ENCODE results near the gene MACROD2. TPM values are rescaled to one million over a fixed set of nuclear protein-coding genes. Genes with fewer than 3 reads are reported as not detected.

The MACROD2 gene
- total RNA-seq, 1 donor from 2014 or later = 6.7 TPM

GRCh38 chr20:14341801-14342200, 346.5 kb downstream of the MACROD2 start:
- Mint-ChIP-seq H3K36me3 (no peaks in the 10 kb centered on the region), H3K27ac (peak overlapping the region; percentile 32), H3K4me3 (no peak overlapping the region), H3K4me1 (ENCODE audit: unreplicated experiment) (peaks cover 26% of the 10 kb centered on the region), H3K9me3 (no peaks in the 10 kb centered on the region), H3K27me3 (no peaks in the 10 kb centered on the region)
- TF ChIP-seq, protein P1, sequence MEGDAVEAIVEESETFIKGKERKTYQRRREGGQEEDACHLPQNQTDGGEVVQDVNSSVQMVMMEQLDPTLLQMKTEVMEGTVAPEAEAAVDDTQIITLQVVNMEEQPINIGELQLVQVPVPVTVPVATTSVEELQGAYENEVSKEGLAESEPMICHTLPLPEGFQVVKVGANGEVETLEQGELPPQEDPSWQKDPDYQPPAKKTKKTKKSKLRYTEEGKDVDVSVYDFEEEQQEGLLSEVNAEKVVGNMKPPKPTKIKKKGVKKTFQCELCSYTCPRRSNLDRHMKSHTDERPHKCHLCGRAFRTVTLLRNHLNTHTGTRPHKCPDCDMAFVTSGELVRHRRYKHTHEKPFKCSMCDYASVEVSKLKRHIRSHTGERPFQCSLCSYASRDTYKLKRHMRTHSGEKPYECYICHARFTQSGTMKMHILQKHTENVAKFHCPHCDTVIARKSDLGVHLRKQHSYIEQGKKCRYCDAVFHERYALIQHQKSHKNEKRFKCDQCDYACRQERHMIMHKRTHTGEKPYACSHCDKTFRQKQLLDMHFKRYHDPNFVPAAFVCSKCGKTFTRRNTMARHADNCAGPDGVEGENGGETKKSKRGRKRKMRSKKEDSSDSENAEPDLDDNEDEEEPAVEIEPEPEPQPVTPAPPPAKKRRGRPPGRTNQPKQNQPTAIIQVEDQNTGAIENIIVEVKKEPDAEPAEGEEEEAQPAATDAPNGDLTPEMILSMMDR (conservative IDR thresholded peaks at IDR 0.05) = no peak
- DNase-seq (ENCODE audit: extremely low spot score, unreplicated experiment) = no peak

DNA sequence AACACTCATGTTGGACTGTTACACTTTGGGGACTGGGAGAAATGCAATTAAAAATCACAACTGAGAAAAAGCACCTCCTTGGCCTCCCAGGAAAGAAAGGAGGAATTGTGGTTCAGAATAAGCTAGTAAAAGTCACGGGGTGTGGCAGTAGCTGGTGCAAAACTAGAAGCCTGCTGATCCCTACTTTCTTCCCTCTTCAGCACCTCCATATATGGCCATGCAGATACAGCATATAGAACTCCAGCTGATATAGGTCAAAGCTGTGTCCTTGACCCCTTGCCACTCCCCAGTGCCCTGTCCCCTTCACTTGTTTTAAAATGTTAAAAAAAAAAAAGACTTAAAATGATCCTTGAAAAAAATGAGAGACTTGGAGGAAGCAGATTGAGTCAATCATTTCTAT, 347.6 kb downstream of the MACROD2 start:
- no peaks in the 10 kb centered on the region for H3K9me3 Mint-ChIP-seq
- peak overlapping the region; percentile 2 for H3K27ac Mint-ChIP-seq
- H3K27me3 Mint-ChIP-seq = no peaks in the 10 kb centered on the region
- no peaks in the 10 kb centered on the region for H3K36me3 Mint-ChIP-seq
- H3K4me1 Mint-ChIP-seq (ENCODE audit: unreplicated experiment) = peaks cover 26% of the 10 kb centered on the region
- no peak overlapping the region for H3K4me3 Mint-ChIP-seq
- DNase-seq (ENCODE audit: extremely low spot score, unreplicated experiment) = no peak
- TF ChIP-seq, protein P1 (conservative IDR thresholded peaks at IDR 0.05) = no peak

GRCh38 chr20:14343491-14344065, 348.3 kb downstream of the MACROD2 start:
- Mint-ChIP-seq H3K36me3 (no peaks in the 10 kb centered on the region), H3K4me3 (peak overlapping the region; percentile 4), H3K27me3 (no peaks in the 10 kb centered on the region), H3K4me1 (ENCODE audit: unreplicated experiment) (peaks cover 26% of the 10 kb centered on the region), H3K9me3 (no peaks in the 10 kb centered on the region), H3K27ac (no peak overlapping the region)
- TF ChIP-seq, protein P1 (conservative IDR thresholded peaks at IDR 0.05) = no peak
- DNase-seq (ENCODE audit: extremely low spot score, unreplicated experiment) = no peak

- H3K4me1 Mint-ChIP-seq (ENCODE audit: unreplicated experiment) = peaks cover 26% of the 10 kb centered on the region
- H3K36me3 Mint-ChIP-seq = no peaks in the 10 kb centered on the region
- no peak overlapping the region for H3K4me3 Mint-ChIP-seq
- no peak for DNase-seq (ENCODE audit: extremely low spot score, unreplicated experiment)
- TF ChIP-seq, protein P1 (conservative IDR thresholded peaks at IDR 0.05) = no peak
- no peaks in the 10 kb centered on the region for H3K9me3 Mint-ChIP-seq
- no peaks in the 10 kb centered on the region for H3K27me3 Mint-ChIP-seq
- H3K27ac Mint-ChIP-seq = peak overlapping the region; percentile 13
Measured at GRCh38 chr20:14344746-14345145, 349.4 kb downstream of the MACROD2 start.

DNA sequence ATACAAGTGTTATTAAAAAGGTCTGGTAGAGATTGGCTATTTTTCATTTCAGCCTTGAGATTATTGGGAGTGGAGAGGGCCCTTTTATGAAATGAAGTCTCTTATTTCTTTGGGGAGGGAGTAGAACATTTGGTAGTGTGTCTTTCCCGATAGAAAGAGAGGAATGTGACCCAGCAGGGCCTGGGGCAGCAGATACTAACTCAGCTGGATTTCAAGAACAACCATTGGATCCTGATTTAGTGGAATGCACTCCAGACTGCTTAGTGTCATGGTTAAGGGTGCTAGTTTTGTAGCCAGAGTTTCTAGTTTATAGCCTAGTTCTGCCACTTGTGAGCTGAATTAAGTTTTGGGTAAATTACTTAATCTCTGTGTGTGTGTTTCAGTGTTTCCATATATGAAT, 360.5 kb downstream of the MACROD2 start:
- no peak for DNase-seq (ENCODE audit: extremely low spot score, unreplicated experiment)
- no peak overlapping the region for H3K4me3 Mint-ChIP-seq
- peak overlapping the region; percentile 21 for H3K27ac Mint-ChIP-seq
- H3K9me3 Mint-ChIP-seq = peaks cover 7% of the 10 kb centered on the region
- H3K27me3 Mint-ChIP-seq = no peaks in the 10 kb centered on the region
- H3K36me3 Mint-ChIP-seq = no peaks in the 10 kb centered on the region
- TF ChIP-seq, protein P1 (conservative IDR thresholded peaks at IDR 0.05) = no peak
- no peaks in the 10 kb centered on the region for H3K4me1 Mint-ChIP-seq (ENCODE audit: unreplicated experiment)

DNA sequence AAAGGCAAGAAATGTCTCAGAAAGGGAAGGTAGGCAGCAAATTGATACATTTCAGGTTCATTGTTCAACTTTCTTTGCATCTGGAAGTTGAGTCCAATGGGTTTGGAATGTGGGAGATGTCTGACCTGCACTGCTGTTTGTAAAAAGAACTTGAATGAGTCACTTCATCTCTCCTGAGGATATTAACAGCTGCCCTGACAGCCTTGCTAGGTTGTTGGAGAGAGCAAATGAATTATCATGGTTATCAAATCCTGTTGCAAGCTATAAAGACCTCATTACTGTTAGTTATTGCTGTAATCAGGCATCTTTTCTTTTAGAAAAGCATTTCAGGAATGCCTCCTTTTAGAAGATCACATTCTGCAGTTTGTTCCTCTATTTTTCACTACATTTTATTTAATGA, 365.1 kb downstream of the MACROD2 start:
- Mint-ChIP-seq H3K36me3 (no peaks in the 10 kb centered on the region), H3K27me3 (no peaks in the 10 kb centered on the region), H3K9me3 (peaks cover 14% of the 10 kb centered on the region), H3K4me3 (no peak overlapping the region), H3K4me1 (ENCODE audit: unreplicated experiment) (no peaks in the 10 kb centered on the region), H3K27ac (no peak overlapping the region)
- no peak for DNase-seq (ENCODE audit: extremely low spot score, unreplicated experiment)
- TF ChIP-seq, protein P1 (conservative IDR thresholded peaks at IDR 0.05) = no peak
